Liver (tissue), 3 donors: Measurements from ENCODE around the gene ELN.

ENCODE experiments used
- HNF4G ChIP-seq: IDR thresholded peaks from 2 replicates; pipeline ENCODE4 v1.6.1; 2016; ENCODE audit warnings: antibody characterized with exemption
- JUND ChIP-seq, 2 donors: IDR thresholded peaks; 2 replicates each; pipeline ENCODE4 v1.6.1; 2016; ENCODE audit warnings: antibody characterized with exemption in 2 of 2
- RAD21 ChIP-seq, 2 donors: IDR thresholded peaks; 2 replicates each; pipeline ENCODE4 v1.6.1; 2016; ENCODE audit warnings: antibody characterized with exemption in 2 of 2, mild to moderate bottlenecking in 2 of 2
- SP1 ChIP-seq: IDR thresholded peaks from 2 replicates; pipeline ENCODE4 v1.6.1; 2018; ENCODE audit warnings: antibody characterized with exemption, mild to moderate bottlenecking
- TAF1 ChIP-seq: conservative IDR thresholded peaks from 2 replicates; pipeline ENCODE4 v1.6.1; 2016; ENCODE audit warnings: antibody characterized with exemption, mild to moderate bottlenecking
- TF ChIP-seq, protein P1 (sequence below): fragments of 150-350 bp; IDR thresholded peaks from 2 replicates; pipeline ENCODE4 v1.5.1; 2017; ENCODE audit warnings: improper control_type of control experiment, low read depth, low read length; ENCODE audit not compliant: missing input control
- TF ChIP-seq, protein P2 (sequence below): IDR thresholded peaks from 2 replicates; pipeline ENCODE4 v1.6.1; 2016; ENCODE audit warnings: antibody characterized with exemption, mild to moderate bottlenecking
- TF ChIP-seq, protein P3 (sequence below): IDR thresholded peaks from 2 replicates; pipeline ENCODE4 v1.6.1; 2016; ENCODE audit warnings: antibody characterized with exemption
- TF ChIP-seq, protein P4 (sequence below): IDR thresholded peaks from 2 replicates; pipeline ENCODE4 v1.6.1; 2016; ENCODE audit warnings: antibody characterized with exemption
- donor health status: healthy.
- donor health status: healthy.

- TF ChIP-seq RAD21 (IDR thresholded peaks at IDR 0.05) (no peak), SP1 (no peak), TAF1 (no peak), JUND (IDR thresholded peaks at IDR 0.05) (no peak), HNF4G (no peak)
- TF ChIP-seq, protein P1, sequence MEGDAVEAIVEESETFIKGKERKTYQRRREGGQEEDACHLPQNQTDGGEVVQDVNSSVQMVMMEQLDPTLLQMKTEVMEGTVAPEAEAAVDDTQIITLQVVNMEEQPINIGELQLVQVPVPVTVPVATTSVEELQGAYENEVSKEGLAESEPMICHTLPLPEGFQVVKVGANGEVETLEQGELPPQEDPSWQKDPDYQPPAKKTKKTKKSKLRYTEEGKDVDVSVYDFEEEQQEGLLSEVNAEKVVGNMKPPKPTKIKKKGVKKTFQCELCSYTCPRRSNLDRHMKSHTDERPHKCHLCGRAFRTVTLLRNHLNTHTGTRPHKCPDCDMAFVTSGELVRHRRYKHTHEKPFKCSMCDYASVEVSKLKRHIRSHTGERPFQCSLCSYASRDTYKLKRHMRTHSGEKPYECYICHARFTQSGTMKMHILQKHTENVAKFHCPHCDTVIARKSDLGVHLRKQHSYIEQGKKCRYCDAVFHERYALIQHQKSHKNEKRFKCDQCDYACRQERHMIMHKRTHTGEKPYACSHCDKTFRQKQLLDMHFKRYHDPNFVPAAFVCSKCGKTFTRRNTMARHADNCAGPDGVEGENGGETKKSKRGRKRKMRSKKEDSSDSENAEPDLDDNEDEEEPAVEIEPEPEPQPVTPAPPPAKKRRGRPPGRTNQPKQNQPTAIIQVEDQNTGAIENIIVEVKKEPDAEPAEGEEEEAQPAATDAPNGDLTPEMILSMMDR, result no peak
- TF ChIP-seq, protein P2, sequence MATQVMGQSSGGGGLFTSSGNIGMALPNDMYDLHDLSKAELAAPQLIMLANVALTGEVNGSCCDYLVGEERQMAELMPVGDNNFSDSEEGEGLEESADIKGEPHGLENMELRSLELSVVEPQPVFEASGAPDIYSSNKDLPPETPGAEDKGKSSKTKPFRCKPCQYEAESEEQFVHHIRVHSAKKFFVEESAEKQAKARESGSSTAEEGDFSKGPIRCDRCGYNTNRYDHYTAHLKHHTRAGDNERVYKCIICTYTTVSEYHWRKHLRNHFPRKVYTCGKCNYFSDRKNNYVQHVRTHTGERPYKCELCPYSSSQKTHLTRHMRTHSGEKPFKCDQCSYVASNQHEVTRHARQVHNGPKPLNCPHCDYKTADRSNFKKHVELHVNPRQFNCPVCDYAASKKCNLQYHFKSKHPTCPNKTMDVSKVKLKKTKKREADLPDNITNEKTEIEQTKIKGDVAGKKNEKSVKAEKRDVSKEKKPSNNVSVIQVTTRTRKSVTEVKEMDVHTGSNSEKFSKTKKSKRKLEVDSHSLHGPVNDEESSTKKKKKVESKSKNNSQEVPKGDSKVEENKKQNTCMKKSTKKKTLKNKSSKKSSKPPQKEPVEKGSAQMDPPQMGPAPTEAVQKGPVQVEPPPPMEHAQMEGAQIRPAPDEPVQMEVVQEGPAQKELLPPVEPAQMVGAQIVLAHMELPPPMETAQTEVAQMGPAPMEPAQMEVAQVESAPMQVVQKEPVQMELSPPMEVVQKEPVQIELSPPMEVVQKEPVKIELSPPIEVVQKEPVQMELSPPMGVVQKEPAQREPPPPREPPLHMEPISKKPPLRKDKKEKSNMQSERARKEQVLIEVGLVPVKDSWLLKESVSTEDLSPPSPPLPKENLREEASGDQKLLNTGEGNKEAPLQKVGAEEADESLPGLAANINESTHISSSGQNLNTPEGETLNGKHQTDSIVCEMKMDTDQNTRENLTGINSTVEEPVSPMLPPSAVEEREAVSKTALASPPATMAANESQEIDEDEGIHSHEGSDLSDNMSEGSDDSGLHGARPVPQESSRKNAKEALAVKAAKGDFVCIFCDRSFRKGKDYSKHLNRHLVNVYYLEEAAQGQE, result no peak
- TF ChIP-seq, protein P3, sequence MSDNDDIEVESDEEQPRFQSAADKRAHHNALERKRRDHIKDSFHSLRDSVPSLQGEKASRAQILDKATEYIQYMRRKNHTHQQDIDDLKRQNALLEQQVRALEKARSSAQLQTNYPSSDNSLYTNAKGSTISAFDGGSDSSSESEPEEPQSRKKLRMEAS, result no peak
- TF ChIP-seq, protein P4, sequence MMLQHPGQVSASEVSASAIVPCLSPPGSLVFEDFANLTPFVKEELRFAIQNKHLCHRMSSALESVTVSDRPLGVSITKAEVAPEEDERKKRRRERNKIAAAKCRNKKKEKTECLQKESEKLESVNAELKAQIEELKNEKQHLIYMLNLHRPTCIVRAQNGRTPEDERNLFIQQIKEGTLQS, result no peak
Observed at GRCh38 chr7:74063223-74063641, 35.3 kb downstream of the ELN start.
